Activated naive CD8-positive, alpha-beta T cell treated with anti-CD3 and anti-CD28 coated beads, Interleukin-2, amount 50 U/mL, for 24 hours (primary cell): ENCODE measurements around the gene NRROS.

ENCODE experiments used
- ATAC-seq: fragments of 150-1000 bp; cut with Tn5 transposase; one replicate; pipeline ENCODE4 v1.10.0; 2021
- DNase-seq: peaks from one replicate; pipeline ENCODE4 v3.0.0; 2021
- H3K27ac Mint-ChIP-seq: one replicate; pipeline ENCODE4 v1.8.0; 2021; ENCODE audit warnings: mild to moderate bottlenecking, mixed read lengths
- H3K27me3 Mint-ChIP-seq: one replicate; pipeline ENCODE4 v1.8.0; 2021; ENCODE audit warnings: mixed read lengths
- H3K36me3 Mint-ChIP-seq: one replicate; pipeline ENCODE4 v1.8.0; 2021; ENCODE audit warnings: low read depth, mixed read lengths
- H3K4me1 Mint-ChIP-seq: one replicate; pipeline ENCODE4 v1.8.0; 2021; ENCODE audit warnings: mixed read lengths
- H3K4me3 Mint-ChIP-seq: one replicate; pipeline ENCODE4 v1.8.0; 2021; ENCODE audit warnings: mild to moderate bottlenecking, moderate library complexity, mixed read lengths
- H3K9me3 Mint-ChIP-seq: one replicate; pipeline ENCODE4 v1.8.0; 2021; ENCODE audit warnings: mixed read lengths

NRROS gene

GRCh38 chr3:196700801-196701200 lies 61.3 kb downstream of the NRROS start:
- Mint-ChIP-seq H3K9me3 (no peaks in the 10 kb centered on the region), H3K27ac (no peak overlapping the region), H3K4me3 (no peak overlapping the region), H3K27me3 (no peaks in the 10 kb centered on the region), H3K36me3 (no peaks in the 10 kb centered on the region), H3K4me1 (peaks cover 3% of the 10 kb centered on the region)
- no peak for DNase-seq
- ATAC-seq: no peak

GRCh38 chr3:196706327-196706726 lies 66.8 kb downstream of the NRROS start:
- H3K4me1 Mint-ChIP-seq: peaks cover 15% of the 10 kb centered on the region
- no peak overlapping the region for H3K4me3 Mint-ChIP-seq
- no peak overlapping the region for H3K27ac Mint-ChIP-seq
- H3K36me3 Mint-ChIP-seq: no peaks in the 10 kb centered on the region
- H3K27me3 Mint-ChIP-seq: no peaks in the 10 kb centered on the region
- H3K9me3 Mint-ChIP-seq: no peaks in the 10 kb centered on the region
- ATAC-seq: no peak
- DNase-seq: no peak

- Mint-ChIP-seq H3K4me3 (no peak overlapping the region), H3K4me1 (peaks cover 19% of the 10 kb centered on the region), H3K36me3 (no peaks in the 10 kb centered on the region), H3K27me3 (no peaks in the 10 kb centered on the region), H3K9me3 (no peaks in the 10 kb centered on the region), H3K27ac (no peak overlapping the region)
- no peak for ATAC-seq
- DNase-seq: no peak
Observed at GRCh38 chr3:196706731-196707130, 67.2 kb downstream of the NRROS start.

- no peaks in the 10 kb centered on the region for H3K9me3 Mint-ChIP-seq
- no peak overlapping the region for H3K27ac Mint-ChIP-seq
- peaks cover 20% of the 10 kb centered on the region for H3K4me1 Mint-ChIP-seq
- H3K27me3 Mint-ChIP-seq: no peaks in the 10 kb centered on the region
- H3K4me3 Mint-ChIP-seq: no peak overlapping the region
- DNase-seq (no peak), ATAC-seq (no peak)
- H3K36me3 Mint-ChIP-seq: no peaks in the 10 kb centered on the region
Observed at GRCh38 chr3:196707566-196707965, 68.1 kb downstream of the NRROS start.

- Mint-ChIP-seq H3K9me3 (no peaks in the 10 kb centered on the region), H3K4me3 (no peak overlapping the region), H3K36me3 (peaks cover 3% of the 10 kb centered on the region), H3K27ac (no peak overlapping the region), H3K27me3 (no peaks in the 10 kb centered on the region), H3K4me1 (peaks cover 26% of the 10 kb centered on the region)
- no peak for DNase-seq
- ATAC-seq: no peak
Observed at GRCh38 chr3:196708467-196708866, 69.0 kb downstream of the NRROS start.
